Astrocyte of the spinal cord (primary cell): ENCODE data around the gene HECTD3.

Experiments used
- DNase-seq: peaks from one replicate; pipeline ENCODE4 v3.0.0; 2011; ENCODE audit warnings: low read depth, low spot score
- H3K4me3 ChIP-seq: 2 replicates; pipeline ENCODE4 v1.5.1; 2011; ENCODE audit warnings: low read depth, mild to moderate bottlenecking, low read length, moderate library complexity
- CTCF ChIP-seq: IDR thresholded peaks from 2 replicates; pipeline ENCODE4 v1.5.1; 2012; ENCODE audit warnings: low read depth, mild to moderate bottlenecking, low read length, inconsistent platforms
- in situ Hi-C: cut with HindIII; loops from 2 replicates; pipeline ENCODE4 v1.10.0; 2017; ENCODE audit warnings: low sequenced_read_pairs

HECTD3 gene

GRCh38 chr1:45009956-45010854, 919 bp downstream of the HECTD3 start:
- in situ Hi-C loops, result no loop called here
- DNase-seq, result no peak

DNA sequence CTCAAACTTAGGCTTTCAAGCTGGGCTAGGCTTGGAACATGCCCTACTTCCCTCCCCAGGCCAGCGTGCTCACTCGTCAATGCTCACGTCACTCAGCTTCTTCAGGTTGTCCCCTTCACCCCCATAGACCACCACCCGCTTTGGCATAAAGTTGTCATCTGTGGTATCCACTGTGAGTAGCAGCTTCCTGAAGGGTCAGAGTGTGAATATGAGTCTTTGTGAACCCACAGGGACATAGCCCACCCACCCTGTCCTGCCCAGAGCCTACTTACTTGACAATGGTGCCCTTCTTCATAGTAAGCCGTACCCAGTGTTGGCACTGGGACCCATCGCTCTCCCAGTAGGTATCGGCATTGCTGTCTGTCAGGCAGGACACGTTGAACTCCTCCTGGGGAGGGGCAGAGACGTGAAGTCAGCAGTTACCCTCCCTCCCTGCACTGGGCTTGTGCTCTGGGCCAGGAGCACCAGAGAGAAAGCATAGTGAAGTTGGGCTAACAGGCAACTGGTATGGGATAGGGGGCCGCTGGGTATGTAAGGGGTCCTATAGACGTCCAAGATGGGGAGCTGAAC, 1.7 kb downstream of the HECTD3 start:
- in situ Hi-C loops, result no loop called here
- no peak for DNase-seq
- H3K4me3 ChIP-seq, result no peak overlapping the region
- no peak for TF ChIP-seq CTCF

More at GRCh38 chr1:45009956-45010854, 919 bp downstream of the HECTD3 start:
- TF ChIP-seq CTCF, result no peak
- peak overlapping the region; percentile 88 for H3K4me3 ChIP-seq

- TF ChIP-seq CTCF, result no peak
- H3K4me3 ChIP-seq, result no peak overlapping the region
- DNase-seq, result no peak
- in situ Hi-C loops, result no loop called here
Observed at GRCh38 chr1:45008516-45008915, 2.6 kb downstream of the HECTD3 start.

- DNase-seq, result no peak
- no peak for TF ChIP-seq CTCF
- no peak overlapping the region for H3K4me3 ChIP-seq
- in situ Hi-C loops, result no loop called here
Observed at GRCh38 chr1:45008076-45008475, 3.0 kb downstream of the HECTD3 start.

DNA sequence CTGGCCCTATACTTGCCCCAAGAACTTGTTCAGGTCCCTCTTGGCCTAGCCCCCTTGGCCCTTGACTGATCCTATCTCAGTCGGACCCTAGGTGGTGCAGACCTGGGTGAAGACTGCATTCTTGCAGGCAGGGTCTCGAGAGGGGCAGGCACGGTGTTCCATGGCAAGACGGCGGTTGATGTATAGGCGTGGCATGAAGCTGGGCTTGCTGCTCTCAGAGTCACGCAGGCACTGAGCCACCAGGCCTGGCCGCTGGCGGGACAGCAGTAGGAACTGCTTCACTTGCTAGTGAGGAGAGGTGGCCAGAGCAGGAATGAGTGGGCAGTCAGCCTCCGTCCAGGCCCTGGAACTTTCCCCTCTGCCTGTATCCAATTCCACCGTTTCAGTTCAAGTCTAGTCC, 3.8 kb downstream of the HECTD3 start:
- no peak overlapping the region for H3K4me3 ChIP-seq
- DNase-seq, result no peak
- in situ Hi-C loops, result no loop called here
- TF ChIP-seq CTCF, result no peak

DNA sequence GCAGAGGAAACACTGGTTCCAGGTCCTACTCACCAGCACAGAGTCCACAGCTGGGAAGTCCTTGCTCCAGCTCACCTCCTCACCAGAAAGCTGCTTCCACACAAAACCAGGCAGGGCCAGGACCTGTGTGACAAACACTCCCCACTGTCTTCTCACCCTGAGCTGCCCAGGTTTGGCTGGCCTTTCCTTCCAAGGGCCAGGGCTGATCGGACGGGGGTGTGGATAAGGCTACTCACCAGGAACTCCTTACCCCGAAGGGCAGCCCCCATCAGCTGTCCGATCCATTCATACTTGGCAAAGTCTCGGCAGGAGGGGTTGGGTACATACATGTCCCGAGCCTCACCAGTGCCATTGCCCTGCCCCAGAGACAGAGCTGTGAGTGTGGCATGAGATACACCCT, 5.4 kb downstream of the HECTD3 start:
- TF ChIP-seq CTCF, result no peak

More for the DNA sequence above, 5.4 kb downstream of the HECTD3 start:
- in situ Hi-C loops, result no loop called here
- no peak overlapping the region for H3K4me3 ChIP-seq
- no peak for DNase-seq
